Thyroid gland (tissue), 4 donors: Measurements from ENCODE around the gene OTP. TPM values are rescaled to one million over a fixed set of nuclear protein-coding genes. Genes with fewer than 3 reads are reported as not detected.
"Not testable (repeated sequence)": the region's sequence is repeated elsewhere in the genome, so short reads cannot be mapped to it uniquely, and the experiment has no call there.

Experiments
- DNase-seq, 2 donors: peaks; one replicate each; pipeline ENCODE4 v3.0.0-alpha.2; 2019
- H3K27ac ChIP-seq, 3 donors: fragments of 200-600 bp; sonication (generic); 1 replicate in 2 of 3; 2 replicates in 1 of 3; pipeline ENCODE4 v1.5.1; 2016 to 2019; ENCODE audit warnings: mild to moderate bottlenecking in 1 of 3, moderate library complexity in 1 of 3
- H3K27me3 ChIP-seq: fragments of 200-600 bp; sonication (generic); one replicate; pipeline ENCODE4 v1.5.1; 2019
- H3K36me3 ChIP-seq, 2 donors: fragments of 200-600 bp; sonication (generic); one replicate each; pipeline ENCODE4 v1.5.1; 2016 to 2019
- H3K4me1 ChIP-seq, 2 donors: fragments of 200-600 bp; sonication (generic); one replicate each; pipeline ENCODE4 v1.5.1; 2017 to 2019
- H3K4me3 ChIP-seq, 3 donors: fragments of 200-600 bp; sonication (generic); replicated peaks in 1 of 3; 1 replicate in 2 of 3; 2 replicates in 1 of 3; pipeline ENCODE4 v1.5.1; 2016; ENCODE audit warnings: mild to moderate bottlenecking in 1 of 3
- H3K9me3 ChIP-seq: fragments of 200-600 bp; sonication (generic); one replicate; pipeline ENCODE4 v1.5.1; 2017
- CTCF ChIP-seq, 6 experiments: fragments of 200-600 bp in 3 of 6; fragments of 450-650 bp in 3 of 6; sonication (generic) in 3 of 6; IDR thresholded peaks; one replicate each; pipeline ENCODE4 v1.5.1; 2016 to 2019; ENCODE audit warnings: antibody characterized with exemption in 6 of 6, mild to moderate bottlenecking in 2 of 6, inconsistent platforms in 1 of 6, moderate library complexity in 1 of 6
- POLR2A ChIP-seq, 2 donors: fragments of 450-650 bp; IDR thresholded peaks; one replicate each; pipeline ENCODE4 v1.6.1; 2017; ENCODE audit warnings: antibody characterized with exemption in 2 of 2, mild to moderate bottlenecking in 2 of 2, moderate library complexity in 1 of 2
- WGBS, 2 donors: methylation state at CpG; one replicate each; pipeline ENCODE4 v1.1.5; 2017; 5-methylcytosine and 5-hydroxymethylcytosine counted together
- intact Hi-C: fragments of 100-400 bp; cut with DNase I; formaldehyde crosslinking; loops from one replicate; pipeline ENCODE4 v1.15.1; 2023
- total RNA-seq, 4 donors: library from RNA; depleted of rRNA; stranded (reverse); fragments of >200 nt; gene quantifications; one replicate each; pipeline ENCODE4 v1.2.3, GENCODE V29; 2016

OTP gene
- total RNA-seq, 4 donors from 2014 or later = not detected

DNA sequence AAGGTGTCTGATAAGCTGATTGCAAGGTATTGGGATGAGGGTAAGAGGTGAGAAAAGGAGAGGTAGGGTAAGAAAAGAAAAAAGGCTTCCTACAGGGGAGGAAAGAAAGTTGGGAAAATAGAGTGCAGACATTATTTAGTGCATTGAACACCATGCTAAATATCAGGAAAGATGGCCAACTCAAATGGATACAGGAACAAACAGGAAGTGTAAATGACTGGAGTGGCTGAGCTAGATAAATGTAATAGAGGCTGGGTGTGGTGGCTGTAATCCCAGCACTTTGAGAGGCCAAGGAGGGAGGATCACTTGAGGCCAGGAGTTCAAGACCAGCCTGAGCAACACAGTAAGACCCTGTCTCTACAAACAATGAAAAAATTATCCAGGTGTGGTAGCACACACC lies 32.2 kb downstream of the OTP start:
- Histone ChIP-seq H3K27me3 (no peaks in the 10 kb centered on the region), H3K27ac (no peak overlapping the region), H3K4me1 (no peaks in the 10 kb centered on the region), H3K9me3 (no peaks in the 10 kb centered on the region), H3K36me3 (no peaks in the 10 kb centered on the region), H3K4me3 (no peak overlapping the region)
- intact Hi-C loops = no loop called here
- TF ChIP-seq CTCF (IDR thresholded peaks at IDR 0.05) (no peak), POLR2A (IDR thresholded peaks at IDR 0.05) (no peak)
- no peak for DNase-seq

GRCh38 chr5:77599679-77600078 lies 38.8 kb downstream of the OTP start:
- intact Hi-C loops = no loop called here
- WGBS, 2 donors = 94 to 96% methylated on average over 2 of the region's 2 CpGs
- Histone ChIP-seq H3K4me3 (no peak overlapping the region), H3K9me3 (no peaks in the 10 kb centered on the region), H3K36me3 (no peaks in the 10 kb centered on the region), H3K4me1 (no peaks in the 10 kb centered on the region), H3K27me3 (no peaks in the 10 kb centered on the region), H3K27ac (no peak overlapping the region)
- no peak for DNase-seq
- TF ChIP-seq POLR2A (IDR thresholded peaks at IDR 0.05) (no peak), CTCF (IDR thresholded peaks at IDR 0.05) (no peak)

- 64 to 75% methylated on average over 3 of the region's 3 CpGs for WGBS, 2 donors
- Histone ChIP-seq H3K27me3 (no peaks in the 10 kb centered on the region), H3K9me3 (no peaks in the 10 kb centered on the region), H3K36me3 (no peaks in the 10 kb centered on the region), H3K4me1 (no peaks in the 10 kb centered on the region), H3K4me3 (no peak overlapping the region), H3K27ac (no peak overlapping the region)
- DNase-seq = no peak
- TF ChIP-seq CTCF (IDR thresholded peaks at IDR 0.05) (no peak), POLR2A (IDR thresholded peaks at IDR 0.05) (no peak)
- intact Hi-C loops = no loop called here
Observed at GRCh38 chr5:77590347-77590746, 48.2 kb downstream of the OTP start.

DNA sequence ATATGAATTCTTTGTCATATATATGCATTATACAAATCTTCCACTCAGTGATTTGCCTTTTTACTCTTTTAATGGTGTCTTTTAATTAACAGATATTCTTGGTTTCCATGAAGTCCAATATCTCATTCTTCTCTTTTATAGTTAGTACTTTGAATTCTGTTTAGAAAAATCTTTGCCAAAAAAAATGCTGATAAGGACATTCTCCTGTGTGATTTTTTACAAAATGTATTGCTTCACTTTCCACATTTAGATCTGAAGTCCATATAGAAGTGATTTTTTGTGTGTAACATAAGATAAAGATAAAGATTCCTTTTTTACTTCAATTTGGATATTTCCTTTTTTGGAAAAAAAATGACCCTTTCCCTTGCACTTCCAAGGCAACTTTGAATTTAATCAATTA lies 50.3 kb downstream of the OTP start:
- intact Hi-C loops = no loop called here
- Histone ChIP-seq H3K4me3 (no peak overlapping the region), H3K27ac (no peak overlapping the region), H3K27me3 (no peaks in the 10 kb centered on the region), H3K4me1 (no peaks in the 10 kb centered on the region), H3K9me3 (no peaks in the 10 kb centered on the region), H3K36me3 (no peaks in the 10 kb centered on the region)
- DNase-seq = no peak
- no peak for TF ChIP-seq CTCF (IDR thresholded peaks at IDR 0.05)
- TF ChIP-seq POLR2A (IDR thresholded peaks at IDR 0.05) = no peak

DNA sequence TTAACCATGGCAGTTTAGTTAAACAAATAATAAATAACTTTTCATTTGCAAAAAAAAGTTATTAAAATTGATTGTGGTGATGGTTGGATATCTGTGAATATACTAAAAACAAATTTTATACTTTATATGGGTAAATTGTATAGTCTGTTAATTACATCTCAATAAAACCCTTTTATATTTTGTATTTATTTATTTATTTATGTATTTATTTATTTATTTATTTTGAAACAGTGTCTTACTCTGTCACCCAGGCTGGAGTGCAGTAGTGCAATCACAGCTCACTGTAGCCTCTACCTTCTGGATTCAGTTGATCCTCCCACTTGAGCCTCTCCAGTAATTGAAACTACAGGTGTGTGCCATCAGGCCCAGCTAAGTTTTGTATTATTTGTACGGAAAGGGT lies 52.4 kb downstream of the OTP start:
- WGBS, 2 donors = 91 to 92% methylated on average over 1 of the region's 1 CpG
- no peaks in the 10 kb centered on the region for H3K27me3 ChIP-seq
- intact Hi-C loops = no loop called here
- H3K4me1 ChIP-seq = no peaks in the 10 kb centered on the region
- no peaks in the 10 kb centered on the region for H3K9me3 ChIP-seq
- no peak for TF ChIP-seq CTCF (IDR thresholded peaks at IDR 0.05)
- TF ChIP-seq POLR2A (IDR thresholded peaks at IDR 0.05) = no peak
- no peak for DNase-seq
- no peak overlapping the region for H3K4me3 ChIP-seq
- no peaks in the 10 kb centered on the region for H3K36me3 ChIP-seq
- H3K27ac ChIP-seq = no peak overlapping the region

GRCh38 chr5:77582143-77582542 lies 56.4 kb downstream of the OTP start:
- DNase-seq, H3K27ac ChIP-seq, intact Hi-C loops, H3K27me3 ChIP-seq, H3K4me3 ChIP-seq, H3K4me1 ChIP-seq, H3K36me3 ChIP-seq, H3K9me3 ChIP-seq: not testable (repeated sequence)
- 95% methylated on average over 7 of the region's 7 CpGs for WGBS, 2 donors
